Astrocyte of the hippocampus (primary cell): ENCODE results near the gene FTSJ1.
"Not testable (repeated sequence)": the region's sequence is repeated elsewhere in the genome, so short reads cannot be mapped to it uniquely, and the experiment has no call there.

ENCODE experiments used
- DNase-seq: peaks from one replicate; pipeline ENCODE4 v3.0.0; 2011; ENCODE audit warnings: low read depth, low spot score

The FTSJ1 gene

GRCh38 chrX:48475774-48476577, at the start of gene FTSJ1:
TSS of gene FTSJ1 (plus strand) at chrX:48476199. CDS start at chrX:48478048, 1,849 bp downstream.
- peak; percentile 95 for DNase-seq

- not testable (repeated sequence) for DNase-seq
These were observed 48.8 kb upstream of the FTSJ1 start for GRCh38 chrX:48427027-48427716.

GRCh38 chrX:48429606-48430005, 46.4 kb upstream of the FTSJ1 start:
- DNase-seq = not testable (repeated sequence)

GRCh38 chrX:48430166-48430565, 45.8 kb upstream of the FTSJ1 start:
- DNase-seq = not testable (repeated sequence)

GRCh38 chrX:48433713-48434112, 42.3 kb upstream of the FTSJ1 start:
- not testable (repeated sequence) for DNase-seq

GRCh38 chrX:48447201-48447600, 28.8 kb upstream of the FTSJ1 start:
- not testable (repeated sequence) for DNase-seq

- DNase-seq = no peak
These were observed 25.9 kb upstream of the FTSJ1 start for GRCh38 chrX:48450076-48450475.

- no peak for DNase-seq
These were observed 24.3 kb upstream of the FTSJ1 start for GRCh38 chrX:48451708-48452107.

GRCh38 chrX:48456628-48457331, 19.2 kb upstream of the FTSJ1 start:
- no peak for DNase-seq

GRCh38 chrX:48458711-48459110, 17.3 kb upstream of the FTSJ1 start:
- no peak for DNase-seq

GRCh38 chrX:48459483-48459882, 16.5 kb upstream of the FTSJ1 start:
- DNase-seq = no peak

GRCh38 chrX:48460031-48460430, 16.0 kb upstream of the FTSJ1 start:
- DNase-seq = no peak

- DNase-seq = no peak
These were observed 15.4 kb upstream of the FTSJ1 start for GRCh38 chrX:48460606-48461005.

- no peak for DNase-seq
These were observed 14.2 kb upstream of the FTSJ1 start for GRCh38 chrX:48461830-48462229.

GRCh38 chrX:48465336-48465933, 10.6 kb upstream of the FTSJ1 start:
- DNase-seq = peak; percentile 82

GRCh38 chrX:48466696-48467095, 9.3 kb upstream of the FTSJ1 start:
- no peak for DNase-seq

GRCh38 chrX:48467281-48467761, 8.7 kb upstream of the FTSJ1 start:
- no peak for DNase-seq

GRCh38 chrX:48468247-48468671, 7.7 kb upstream of the FTSJ1 start:
- DNase-seq = no peak

GRCh38 chrX:48468693-48469691, 7.0 kb upstream of the FTSJ1 start:
- no peak for DNase-seq

GRCh38 chrX:48470110-48470832, 5.7 kb upstream of the FTSJ1 start, which contains the start of gene SLC38A5:
TSS of gene SLC38A5 (minus strand) at chrX:48470260. CDS start at chrX:48467924, 2,336 bp downstream.
- no peak for DNase-seq
